ENCODE data around the gene MOGAT3.

Gene MOGAT3

GRCh38 chr7:101218236-101219125 is 17.6 kb upstream of the MOGAT3 start:
- no peak for TF ChIP-seq CTCF (IDR thresholded peaks at IDR 0.05; ENCODE audit: low read depth, low read length)
- no peaks in the 10 kb centered on the region for H3K27me3 ChIP-seq (ENCODE audit: insufficient read depth, low read depth, severe bottlenecking)
- peak overlapping the region; percentile 96 for H3K4me3 ChIP-seq (ENCODE audit: low read depth, low read length)
- H3K27ac ChIP-seq = peak overlapping the region; percentile 31
- no peak for DNase-seq
- peaks cover 32% of the 10 kb centered on the region for H3K36me3 ChIP-seq
- no peaks in the 10 kb centered on the region for H3K9me3 ChIP-seq (ENCODE audit: severe bottlenecking)

- DNase-seq = peak; percentile 97
- H3K4me3 ChIP-seq (ENCODE audit: low read depth, low read length) = peak within 1 kb of the TSS; percentile 96
- H3K36me3 ChIP-seq = peaks cover 23% of the 10 kb centered on the region
- peak; percentile 22; the same call in 1 of the 2 replicates for TF ChIP-seq CTCF (IDR thresholded peaks at IDR 0.05; ENCODE audit: low read depth, low read length)
- no peaks in the 10 kb centered on the region for H3K27me3 ChIP-seq (ENCODE audit: insufficient read depth, low read depth, severe bottlenecking)
- H3K27ac ChIP-seq = peak within 1 kb of the TSS; percentile 85
- H3K9me3 ChIP-seq (ENCODE audit: severe bottlenecking) = no peaks in the 10 kb centered on the region
These were observed 16.8 kb upstream of the MOGAT3 start, which contains the start of the genes PLOD3 and ZNHIT1 for GRCh38 chr7:101217388-101218235. TSS of gene PLOD3 (minus strand) at chr7:101217581. CDS start at chr7:101217274, 307 bp downstream. TSS of gene ZNHIT1 (plus strand) at chr7:101218165. CDS start at chr7:101218196, 31 bp downstream.

GRCh38 chr7:101216860-101217387 is 16.1 kb upstream of the MOGAT3 start:
- H3K27ac ChIP-seq = peak overlapping the region; percentile 85
- no peak for TF ChIP-seq CTCF (IDR thresholded peaks at IDR 0.05; ENCODE audit: low read depth, low read length)
- H3K27me3 ChIP-seq (ENCODE audit: insufficient read depth, low read depth, severe bottlenecking) = no peaks in the 10 kb centered on the region
- H3K4me3 ChIP-seq (ENCODE audit: low read depth, low read length) = peak overlapping the region; percentile 96
- H3K9me3 ChIP-seq (ENCODE audit: severe bottlenecking) = no peaks in the 10 kb centered on the region
- peaks cover 19% of the 10 kb centered on the region for H3K36me3 ChIP-seq
- no peak for DNase-seq

- no peak for TF ChIP-seq CTCF (IDR thresholded peaks at IDR 0.05; ENCODE audit: low read depth, low read length)
- peak overlapping the region; percentile 85 for H3K27ac ChIP-seq
- H3K9me3 ChIP-seq (ENCODE audit: severe bottlenecking) = no peaks in the 10 kb centered on the region
- peaks cover 26% of the 10 kb centered on the region for H3K36me3 ChIP-seq
- no peak for DNase-seq
- peak overlapping the region; percentile 96 for H3K4me3 ChIP-seq (ENCODE audit: low read depth, low read length)
- no peaks in the 10 kb centered on the region for H3K27me3 ChIP-seq (ENCODE audit: insufficient read depth, low read depth, severe bottlenecking)
These were observed 15.4 kb upstream of the MOGAT3 start for GRCh38 chr7:101216001-101216859.

GRCh38 chr7:101212014-101212413 is 11.2 kb upstream of the MOGAT3 start:
- Histone ChIP-seq H3K36me3 (peaks cover 50% of the 10 kb centered on the region), H3K4me3 (ENCODE audit: low read depth, low read length) (no peak overlapping the region)

More at GRCh38 chr7:101212014-101212413, 11.2 kb upstream of the MOGAT3 start:
- no peak for DNase-seq
- H3K9me3 ChIP-seq (ENCODE audit: severe bottlenecking) = no peaks in the 10 kb centered on the region
- no peaks in the 10 kb centered on the region for H3K27me3 ChIP-seq (ENCODE audit: insufficient read depth, low read depth, severe bottlenecking)
- no peak overlapping the region for H3K27ac ChIP-seq
- TF ChIP-seq CTCF (IDR thresholded peaks at IDR 0.05; ENCODE audit: low read depth, low read length) = peak; percentile 54
